ENCODE results near the gene PRKCE. TPM values are rescaled to one million over a fixed set of nuclear protein-coding genes. Genes with fewer than 3 reads are reported as not detected.

PRKCE gene
- total RNA-seq, 3 donors from 2014 or later (not counting 1 experiment from before 2014, with no cell fraction given): 35.2 to 42.1 (median 38.6) TPM

- H3K9me3 ChIP-seq (ENCODE audit: control insufficient read depth, insufficient read depth, low read length): no peaks in the 10 kb centered on the region
- no peaks in the 10 kb centered on the region for H3K4me1 ChIP-seq (ENCODE audit: control insufficient read depth, insufficient read depth, low read length)
- H3K27me3 ChIP-seq (ENCODE audit: control insufficient read depth, insufficient read depth, low read length): no peaks in the 10 kb centered on the region
- Mint-ChIP-seq H3K36me3 (no peaks in the 10 kb centered on the region), H3K4me3 (no peak overlapping the region), H3K9me3 (no peaks in the 10 kb centered on the region), H3K27ac (no peak overlapping the region), H3K27me3 (ENCODE audit: low read depth in 2 of 2) (no peaks in the 10 kb centered on the region), H3K4me1 (peaks cover 0 to 6% of the 10 kb centered on the region in 2 donors)
- WGBS (ENCODE audit: insufficient coverage): 86% methylated on average over 7 of the region's 9 CpGs
- no peak overlapping the region for H3K27ac ChIP-seq (ENCODE audit: low read length)
- ATAC-seq (no peak), DNase-seq (no peak)
- no peak for TF ChIP-seq CTCF (IDR thresholded peaks at IDR 0.05)
- no peak overlapping the region for H3K4me3 ChIP-seq (ENCODE audit: low read length)
- intact Hi-C loops (cut with micrococcal nuclease): no loop called here
- H3K36me3 ChIP-seq (ENCODE audit: control insufficient read depth, insufficient read depth, low read length): no peaks in the 10 kb centered on the region
Measured at GRCh38 chr2:45942237-45942738, 290.8 kb downstream of the PRKCE start.

GRCh38 chr2:45943219-45944044, 292.0 kb downstream of the PRKCE start:
- 92% methylated on average over 14 of the region's 14 CpGs for WGBS (ENCODE audit: insufficient coverage)
- H3K36me3 ChIP-seq (ENCODE audit: control insufficient read depth, insufficient read depth, low read length): no peaks in the 10 kb centered on the region
- Mint-ChIP-seq H3K27me3 (ENCODE audit: low read depth in 2 of 2) (no peaks in the 10 kb centered on the region), H3K27ac (no peak overlapping the region), H3K4me1 (peaks cover 0 to 6% of the 10 kb centered on the region in 2 donors), H3K4me3 (no peak overlapping the region), H3K36me3 (no peaks in the 10 kb centered on the region), H3K9me3 (no peaks in the 10 kb centered on the region)
- no peak for ATAC-seq
- H3K9me3 ChIP-seq (ENCODE audit: control insufficient read depth, insufficient read depth, low read length): no peaks in the 10 kb centered on the region
- no peak for TF ChIP-seq CTCF (IDR thresholded peaks at IDR 0.05)
- H3K4me1 ChIP-seq (ENCODE audit: control insufficient read depth, insufficient read depth, low read length): no peaks in the 10 kb centered on the region
- H3K27ac ChIP-seq (ENCODE audit: low read length): no peak overlapping the region
- intact Hi-C loops (cut with micrococcal nuclease): no loop called here
- H3K4me3 ChIP-seq (ENCODE audit: low read length): no peak overlapping the region
- H3K27me3 ChIP-seq (ENCODE audit: control insufficient read depth, insufficient read depth, low read length): no peaks in the 10 kb centered on the region
- no peak for DNase-seq

GRCh38 chr2:45944074-45944473, 292.6 kb downstream of the PRKCE start:
- no peak overlapping the region for H3K27ac ChIP-seq (ENCODE audit: low read length)
- peaks cover 0 to 6% of the 10 kb centered on the region in 2 donors for H3K4me1 Mint-ChIP-seq
- no peak overlapping the region for H3K4me3 ChIP-seq (ENCODE audit: low read length)
- no peaks in the 10 kb centered on the region for H3K27me3 ChIP-seq (ENCODE audit: control insufficient read depth, insufficient read depth, low read length)
- no peaks in the 10 kb centered on the region for H3K27me3 Mint-ChIP-seq (ENCODE audit: low read depth in 2 of 2)
- no peak overlapping the region for H3K4me3 Mint-ChIP-seq
- no peaks in the 10 kb centered on the region for H3K36me3 ChIP-seq (ENCODE audit: control insufficient read depth, insufficient read depth, low read length)
- no peak overlapping the region for H3K27ac Mint-ChIP-seq
- no peaks in the 10 kb centered on the region for H3K4me1 ChIP-seq (ENCODE audit: control insufficient read depth, insufficient read depth, low read length)
- ATAC-seq (no peak), DNase-seq (no peak)
- H3K9me3 ChIP-seq (ENCODE audit: control insufficient read depth, insufficient read depth, low read length): no peaks in the 10 kb centered on the region
- intact Hi-C loops (cut with micrococcal nuclease): no loop called here
- no peaks in the 10 kb centered on the region for H3K36me3 Mint-ChIP-seq
- 73% methylated on average over 6 of the region's 6 CpGs for WGBS (ENCODE audit: insufficient coverage)
- no peaks in the 10 kb centered on the region for H3K9me3 Mint-ChIP-seq
- no peak for TF ChIP-seq CTCF (IDR thresholded peaks at IDR 0.05)
